Nephron progenitor cell (in vitro differentiated cells): Measurements from ENCODE around the gene RGS14.
A peak's percentile ranks its signal among the peaks of the same experiment; 100 is the strongest.
"Not testable (repeated sequence)": the region's sequence is repeated elsewhere in the genome, so short reads cannot be mapped to it uniquely, and the experiment has no call there.

Source experiments
- DNase-seq: peaks from one replicate; pipeline ENCODE4 v3.0.0; 2021
- H3K27ac Mint-ChIP-seq: 2 replicates; pipeline ENCODE4 v1.8.0; 2021; ENCODE audit warnings: mild to moderate bottlenecking, moderate library complexity, mixed read lengths
- H3K27me3 Mint-ChIP-seq: 2 replicates; pipeline ENCODE4 v1.8.0; 2021; ENCODE audit warnings: mild to moderate bottlenecking, low read depth, mixed read lengths; ENCODE audit not compliant: poor library complexity
- H3K36me3 Mint-ChIP-seq: 2 replicates; pipeline ENCODE4 v1.8.0; 2021; ENCODE audit warnings: low read depth, mixed read lengths
- H3K4me1 Mint-ChIP-seq: 2 replicates; pipeline ENCODE4 v1.8.0; 2021; ENCODE audit warnings: mixed read lengths
- H3K4me3 Mint-ChIP-seq: 2 replicates; pipeline ENCODE4 v1.8.0; 2021; ENCODE audit warnings: mild to moderate bottlenecking, moderate library complexity, mixed read lengths
- H3K9me3 Mint-ChIP-seq: 2 replicates; pipeline ENCODE4 v1.8.0; 2021; ENCODE audit warnings: mild to moderate bottlenecking, moderate library complexity, mixed read lengths
- CTCF ChIP-seq: fragments of 200-600 bp; sonication (generic); IDR thresholded peaks from 2 replicates; pipeline ENCODE4 v1.5.0; 2021; ENCODE audit warnings: antibody characterized with exemption

The RGS14 gene

GRCh38 chr5:177373806-177374205 lies 16.1 kb downstream of the RGS14 start:
- DNase-seq, result no peak
- Mint-ChIP-seq H3K36me3 (no peaks in the 10 kb centered on the region), H3K4me1 (peaks cover 26% of the 10 kb centered on the region), H3K27me3 (peaks cover 13% of the 10 kb centered on the region), H3K4me3 (no peak overlapping the region), H3K9me3 (no peaks in the 10 kb centered on the region), H3K27ac (no peak overlapping the region)
- no peak for TF ChIP-seq CTCF

DNA sequence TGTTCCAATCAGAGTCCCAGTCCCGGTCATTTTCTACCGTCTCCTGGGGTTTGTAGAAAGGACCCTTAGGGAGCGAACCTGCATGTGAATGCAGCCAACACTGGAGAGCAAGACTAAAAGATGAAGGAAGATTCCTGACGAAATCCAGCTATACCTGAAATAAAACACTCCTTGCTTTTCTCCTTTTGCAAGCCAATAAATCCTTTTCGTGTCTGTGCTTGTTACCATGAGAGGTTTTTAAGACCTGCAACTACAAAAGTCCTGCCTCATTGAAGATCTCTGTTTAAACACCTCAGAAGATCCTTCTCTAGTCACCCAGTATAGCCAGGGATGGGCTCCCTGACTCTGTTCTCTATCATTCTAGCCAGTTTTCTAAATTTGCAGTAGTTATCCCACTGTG lies 16.5 kb downstream of the RGS14 start:
- H3K36me3 Mint-ChIP-seq, result no peaks in the 10 kb centered on the region
- no peak for DNase-seq
- peaks cover 9% of the 10 kb centered on the region for H3K27me3 Mint-ChIP-seq
- no peak overlapping the region for H3K27ac Mint-ChIP-seq
- H3K4me1 Mint-ChIP-seq, result peaks cover 22% of the 10 kb centered on the region
- no peaks in the 10 kb centered on the region for H3K9me3 Mint-ChIP-seq
- no peak overlapping the region for H3K4me3 Mint-ChIP-seq
- TF ChIP-seq CTCF, result no peak

DNA sequence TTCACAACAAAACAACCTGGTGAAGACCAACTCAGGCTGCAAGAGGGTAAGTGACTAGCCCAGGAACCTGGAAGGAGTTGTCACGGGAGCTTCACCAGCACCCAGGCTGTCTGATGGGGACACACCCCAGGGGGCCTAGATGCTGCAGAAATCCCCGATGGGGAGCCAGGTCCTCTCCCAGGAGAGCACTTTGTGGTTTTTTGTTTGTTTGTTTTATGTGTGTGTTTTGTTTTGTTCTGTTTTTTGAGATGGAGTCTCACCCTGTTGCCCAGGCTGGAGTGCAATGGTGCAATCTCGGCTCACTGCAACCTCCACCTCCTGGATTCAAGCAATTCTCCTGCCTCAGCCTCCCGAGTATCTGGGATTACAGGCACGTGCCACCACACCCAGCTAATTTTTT lies 17.8 kb downstream of the RGS14 start:
- H3K4me3 Mint-ChIP-seq, H3K9me3 Mint-ChIP-seq, H3K27me3 Mint-ChIP-seq, DNase-seq, H3K27ac Mint-ChIP-seq, H3K36me3 Mint-ChIP-seq: not testable (repeated sequence)
- peaks cover 14% of the 10 kb centered on the region for H3K4me1 Mint-ChIP-seq

- no peak for DNase-seq
- H3K27ac Mint-ChIP-seq, result peak overlapping the region; percentile 29
- TF ChIP-seq CTCF, result no peak
- H3K36me3 Mint-ChIP-seq, result no peaks in the 10 kb centered on the region
- peaks cover 9% of the 10 kb centered on the region for H3K27me3 Mint-ChIP-seq
- no peak overlapping the region for H3K4me3 Mint-ChIP-seq
- H3K9me3 Mint-ChIP-seq, result no peaks in the 10 kb centered on the region
- peaks cover 17% of the 10 kb centered on the region for H3K4me1 Mint-ChIP-seq
These were observed 18.4 kb downstream of the RGS14 start for GRCh38 chr5:177376107-177376506.

DNA sequence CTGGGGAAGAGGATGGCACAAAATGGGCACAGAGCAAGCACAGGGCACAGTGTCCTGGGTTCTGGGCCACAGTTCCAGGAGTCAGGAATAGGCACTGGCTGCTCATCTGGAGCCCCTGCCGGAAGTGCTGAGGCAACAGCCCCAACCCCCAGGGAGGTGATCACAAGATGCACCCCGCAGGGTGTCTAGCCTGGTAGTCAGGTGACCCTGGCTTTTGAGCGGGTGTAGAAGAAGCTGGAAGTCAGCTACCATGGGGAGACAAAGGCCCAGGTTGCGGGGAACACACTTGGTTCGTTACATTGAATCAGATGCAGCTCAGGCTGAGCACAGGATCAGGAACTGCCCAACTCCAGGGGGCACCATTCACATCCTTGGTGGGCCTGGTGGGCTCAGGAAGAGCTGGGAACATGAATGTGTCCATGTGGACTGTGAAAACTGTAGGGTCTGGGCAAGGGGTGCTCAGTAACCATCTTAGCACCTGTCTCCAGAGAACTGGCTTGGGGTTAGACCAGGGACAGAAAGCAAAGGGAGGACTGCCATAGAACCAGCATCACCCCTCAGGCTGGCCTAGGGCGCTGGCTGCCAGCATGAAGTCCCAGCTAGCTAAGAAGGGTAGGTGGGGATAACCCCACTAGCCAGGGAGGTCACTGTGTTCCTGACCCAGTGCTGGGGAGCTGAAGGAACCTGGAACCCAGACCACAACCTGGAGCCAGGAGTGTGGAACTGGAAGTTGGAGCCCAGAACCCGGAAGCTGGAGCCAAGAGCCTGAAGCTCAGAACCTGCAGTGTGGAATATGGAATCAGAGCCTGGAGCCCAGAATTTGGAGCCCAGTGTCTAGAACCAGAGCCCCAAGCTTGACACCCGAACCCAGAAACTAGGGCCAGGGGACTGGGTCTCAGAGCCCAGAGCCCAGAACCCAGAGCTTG lies 20.4 kb downstream of the RGS14 start:
- no peak for DNase-seq
- no peaks in the 10 kb centered on the region for H3K9me3 Mint-ChIP-seq
- peaks cover 25% of the 10 kb centered on the region for H3K4me1 Mint-ChIP-seq
- peaks cover 14% of the 10 kb centered on the region for H3K27me3 Mint-ChIP-seq
- H3K36me3 Mint-ChIP-seq, result no peaks in the 10 kb centered on the region
- no peak overlapping the region for H3K27ac Mint-ChIP-seq
- TF ChIP-seq CTCF, result no peak
- H3K4me3 Mint-ChIP-seq, result no peak overlapping the region

- TF ChIP-seq CTCF, result no peak
- no peak overlapping the region for H3K4me3 Mint-ChIP-seq
- H3K27ac Mint-ChIP-seq, result peak overlapping the region; percentile 29
- H3K36me3 Mint-ChIP-seq, result no peaks in the 10 kb centered on the region
- no peaks in the 10 kb centered on the region for H3K9me3 Mint-ChIP-seq
- H3K27me3 Mint-ChIP-seq, result peaks cover 10% of the 10 kb centered on the region
- DNase-seq, result no peak
- peaks cover 36% of the 10 kb centered on the region for H3K4me1 Mint-ChIP-seq
These were observed 21.5 kb downstream of the RGS14 start for GRCh38 chr5:177378884-177379883.
